HG03175 (cell line): Measurements from ENCODE around the gene FOXD4L3.
"Not testable (repeated sequence)": the region's sequence is repeated elsewhere in the genome, so short reads cannot be mapped to it uniquely, and the experiment has no call there.

ENCODE experiments used
- ATAC-seq: cut with Tn5 transposase; IDR thresholded peaks from one replicate; pipeline ENCODE4 v1.9.1; 2021; ENCODE audit warnings: mild to moderate bottlenecking, moderate library complexity; ENCODE audit not compliant: unreplicated experiment

FOXD4L3 gene

GRCh38 chr9:68343992-68344391 is 41.3 kb downstream of the FOXD4L3 start:
- ATAC-seq = not testable (repeated sequence)

DNA sequence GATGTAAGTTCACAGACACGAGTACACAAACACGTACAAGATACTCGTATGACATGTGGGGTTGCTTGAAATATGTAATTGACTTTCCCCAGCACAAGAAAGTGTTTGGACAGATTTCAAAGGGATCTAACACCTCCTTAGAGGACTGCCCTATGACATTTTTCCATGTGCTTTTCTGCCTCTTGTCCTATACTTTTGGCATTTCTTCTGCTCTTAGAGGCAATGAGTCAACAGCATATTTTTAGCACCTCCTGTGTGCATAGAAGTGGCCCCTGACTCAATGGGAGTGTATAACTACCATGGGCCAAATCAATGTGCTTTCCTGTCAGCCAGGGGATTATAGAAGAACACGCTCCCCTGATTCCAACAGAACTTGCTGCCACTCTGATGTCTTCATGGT is 49.0 kb downstream of the FOXD4L3 start:
- not testable (repeated sequence) for ATAC-seq
